HL-60 (cell line): ENCODE measurements around the gene TMEM44.

Experiments used
- GABPA ChIP-seq: IDR thresholded peaks from 2 replicates; pipeline ENCODE4 v1.6.1; 2012; ENCODE audit warnings: low read depth
- POLR2AphosphoS5 ChIP-seq: IDR thresholded peaks from 2 replicates; pipeline ENCODE4 v1.6.1; 2012; ENCODE audit warnings: low read depth
- TF ChIP-seq, protein P1 (sequence below): IDR thresholded peaks from one replicate; pipeline ENCODE4 v1.5.1; 2011; ENCODE audit warnings: low read length, control low read depth, inconsistent platforms; ENCODE audit not compliant: insufficient read depth

DNA sequence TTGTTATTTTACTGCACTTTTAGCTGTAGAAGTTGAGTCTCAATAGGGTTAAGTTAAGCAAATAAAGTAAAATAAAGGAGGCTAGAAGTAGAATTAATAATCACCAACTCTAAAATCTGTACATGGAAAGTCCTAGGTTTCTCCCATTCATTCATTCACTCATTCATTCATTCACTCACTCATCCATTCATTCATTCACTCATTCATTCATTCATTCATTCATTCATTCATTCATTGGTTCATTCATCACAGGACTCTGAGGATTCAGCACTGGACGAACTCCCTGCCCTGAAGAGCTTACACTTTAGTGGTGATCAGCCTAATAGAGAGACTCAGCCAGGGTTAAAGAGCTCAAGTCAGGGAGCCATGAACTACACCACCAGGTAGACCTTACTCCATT, 43.3 kb upstream of the TMEM44 start:
- TF ChIP-seq, protein P1, sequence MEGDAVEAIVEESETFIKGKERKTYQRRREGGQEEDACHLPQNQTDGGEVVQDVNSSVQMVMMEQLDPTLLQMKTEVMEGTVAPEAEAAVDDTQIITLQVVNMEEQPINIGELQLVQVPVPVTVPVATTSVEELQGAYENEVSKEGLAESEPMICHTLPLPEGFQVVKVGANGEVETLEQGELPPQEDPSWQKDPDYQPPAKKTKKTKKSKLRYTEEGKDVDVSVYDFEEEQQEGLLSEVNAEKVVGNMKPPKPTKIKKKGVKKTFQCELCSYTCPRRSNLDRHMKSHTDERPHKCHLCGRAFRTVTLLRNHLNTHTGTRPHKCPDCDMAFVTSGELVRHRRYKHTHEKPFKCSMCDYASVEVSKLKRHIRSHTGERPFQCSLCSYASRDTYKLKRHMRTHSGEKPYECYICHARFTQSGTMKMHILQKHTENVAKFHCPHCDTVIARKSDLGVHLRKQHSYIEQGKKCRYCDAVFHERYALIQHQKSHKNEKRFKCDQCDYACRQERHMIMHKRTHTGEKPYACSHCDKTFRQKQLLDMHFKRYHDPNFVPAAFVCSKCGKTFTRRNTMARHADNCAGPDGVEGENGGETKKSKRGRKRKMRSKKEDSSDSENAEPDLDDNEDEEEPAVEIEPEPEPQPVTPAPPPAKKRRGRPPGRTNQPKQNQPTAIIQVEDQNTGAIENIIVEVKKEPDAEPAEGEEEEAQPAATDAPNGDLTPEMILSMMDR, result no peak
- TF ChIP-seq GABPA (no peak), POLR2AphosphoS5 (no peak)
